H1 (cell line): ENCODE data around the gene CHD5. TPM values are rescaled to one million over a fixed set of nuclear protein-coding genes. Genes with fewer than 3 reads are reported as not detected.

Experiments used
- CTCF ChIA-PET: fragments of 300-600 bp; sonication (Branson Sonifier 250); formaldehyde crosslinking; loops from one replicate; lab custom pipeline; 2021; ENCODE audit not compliant: partially characterized antibody; lab: Charles Lee
- POLR2A ChIA-PET: fragments of 300-600 bp; sonication (Branson Sonifier 250); formaldehyde crosslinking; loops from one replicate; lab custom pipeline; 2021; ENCODE audit warnings: inconsistent platforms; ENCODE audit not compliant: partially characterized antibody; lab: Charles Lee
- DNase-seq, 2 experiments: peaks; one replicate each; pipeline versions ENCODE4 v3.0.0 to v3.0.0-alpha.2; 2010 to 2022; ENCODE audit warnings: low spot score in 2 of 2, low read depth in 1 of 2, mixed read lengths in 1 of 2
- FAIRE-seq: peaks from 2 replicates; lab custom pipeline; 2011; peaks lifted over from hg19 to GRCh38; lab: Jason Lieb, UNC
- H2AFZ ChIP-seq: 2 replicates; pipeline ENCODE4 v1.8.1; 2012; ENCODE audit warnings: low read length, inconsistent platforms
- H2AK5ac ChIP-seq: 2 replicates; pipeline ENCODE4 v1.6.1; 2013; ENCODE audit warnings: low read depth, low read length
- H2BK120ac ChIP-seq: replicated peaks from 2 replicates; pipeline ENCODE3; 2013; ENCODE audit warnings: low read depth, low read length, inconsistent platforms
- H2BK12ac ChIP-seq: 2 replicates; pipeline ENCODE4 v1.6.1; 2013; ENCODE audit warnings: low read depth, low read length
- H2BK15ac ChIP-seq: 2 replicates; pipeline ENCODE4 v1.6.1; 2013; ENCODE audit warnings: low read length
- H2BK20ac ChIP-seq: 2 replicates; pipeline ENCODE4 v1.6.1; 2013; ENCODE audit warnings: low read length
- H2BK5ac ChIP-seq: 2 replicates; pipeline ENCODE4 v1.6.1; 2013; ENCODE audit warnings: low read depth, low read length
- H3K14ac ChIP-seq: 2 replicates; pipeline ENCODE4 v1.6.1; 2013; ENCODE audit warnings: inconsistent platforms; ENCODE audit not compliant: insufficient read length
- H3K18ac ChIP-seq: 2 replicates; pipeline ENCODE4 v1.6.1; 2013; ENCODE audit warnings: low read length; ENCODE audit errors: extremely low read depth
- H3K23ac ChIP-seq: 2 replicates; pipeline ENCODE4 v1.6.1; 2013; ENCODE audit warnings: inconsistent platforms; ENCODE audit not compliant: insufficient read length
- H3K23me2 ChIP-seq: 2 replicates; pipeline ENCODE4 v1.6.1; 2013; ENCODE audit warnings: low read depth, low read length
- H3K27ac ChIP-seq: 2 replicates; pipeline ENCODE4 v1.6.1; 2011; ENCODE audit warnings: low read depth, low read length, inconsistent platforms
- H3K27me3 ChIP-seq, 4 experiments: replicated peaks in 1 of 4; 1 replicate in 1 of 4; 2 replicates in 3 of 4; pipeline versions ENCODE4 v1.6.1 to v1.8.1; 2011 to 2013; ENCODE audit warnings: low read length in 3 of 4, mild to moderate bottlenecking in 3 of 4, inconsistent platforms in 2 of 4, mixed read lengths in 2 of 4, moderate library complexity in 1 of 4; ENCODE audit not compliant: control insufficient read depth in 3 of 4, insufficient read depth in 3 of 4; ENCODE audit errors: extremely low read depth in 1 of 4
- H3K36me3 ChIP-seq, 4 experiments: 2 replicates each; pipeline versions ENCODE4 v1.6.1 to v1.8.1; 2011 to 2013; ENCODE audit warnings: mild to moderate bottlenecking in 4 of 4, low read length in 3 of 4, moderate library complexity in 2 of 4, control low read depth in 1 of 4, inconsistent platforms in 1 of 4; ENCODE audit not compliant: insufficient read depth in 4 of 4, control insufficient read depth in 2 of 4
- H3K4ac ChIP-seq: replicated peaks from 2 replicates; pipeline ENCODE3; 2013; ENCODE audit warnings: low read length, low read depth, mixed read lengths, inconsistent platforms; ENCODE audit not compliant: insufficient read length
- H3K4me1 ChIP-seq, 4 experiments: replicated peaks in 1 of 4; 1 replicate in 1 of 4; 2 replicates in 3 of 4; pipeline versions ENCODE4 v1.6.1 to v1.8.1; 2011 to 2013; ENCODE audit warnings: low read length in 3 of 4, inconsistent platforms in 2 of 4, mixed read lengths in 1 of 4; ENCODE audit not compliant: insufficient read depth in 4 of 4, control insufficient read depth in 3 of 4
- H3K4me2 ChIP-seq, 2 experiments: 2 replicates each; pipeline versions ENCODE4 v1.6.1 to v1.8.1; 2011 to 2013; ENCODE audit warnings: low read depth in 2 of 2, low read length in 2 of 2, control low read depth in 1 of 2, inconsistent platforms in 1 of 2, mild to moderate bottlenecking in 1 of 2; ENCODE audit not compliant: insufficient read depth in 1 of 2
- H3K4me3 ChIP-seq, 4 experiments: fragments of 200-600, 300-600 bp in 1 of 4; sonication (generic), shearing (Covaris generic), sonication (Bioruptor Twin) in 1 of 4; 2 replicates each; pipeline versions ENCODE4 v1.5.1 to v1.8.1; 2011 to 2016; ENCODE audit warnings: low read length in 4 of 4, low read depth in 3 of 4, control low read depth in 2 of 4, inconsistent platforms in 2 of 4, mild to moderate bottlenecking in 2 of 4, mixed read lengths in 1 of 4, moderate library complexity in 1 of 4; ENCODE audit not compliant: insufficient read depth in 2 of 4; ENCODE audit errors: extremely low read depth in 1 of 4
- H3K56ac ChIP-seq: replicated peaks from 2 replicates; pipeline ENCODE3; 2013; ENCODE audit warnings: low read depth, mild to moderate bottlenecking, mixed read lengths, low read length, inconsistent platforms; ENCODE audit not compliant: insufficient read length
- H3K79me1 ChIP-seq: 2 replicates; pipeline ENCODE4 v1.6.1; 2013; ENCODE audit warnings: low read depth, low read length, control low read depth
- H3K79me2 ChIP-seq, 2 experiments: 2 replicates each; pipeline versions ENCODE4 v1.6.1 to v1.8.1; 2012 to 2013; ENCODE audit warnings: low read length in 2 of 2, mild to moderate bottlenecking in 2 of 2, inconsistent platforms in 1 of 2; ENCODE audit not compliant: insufficient read depth in 2 of 2, control insufficient read depth in 1 of 2
- H3K9ac ChIP-seq, 4 experiments: replicated peaks in 1 of 4; 1 replicate in 1 of 4; 2 replicates in 3 of 4; pipeline versions ENCODE4 v1.6.1 to v1.8.1; 2011 to 2013; ENCODE audit warnings: low read depth in 3 of 4, low read length in 3 of 4, control low read depth in 2 of 4, mild to moderate bottlenecking in 2 of 4, moderate library complexity in 2 of 4, inconsistent platforms in 1 of 4; ENCODE audit errors: extremely low read depth in 1 of 4
- H3K9me3 ChIP-seq, 2 experiments: 2 replicates each; pipeline versions ENCODE4 v1.6.1 to v1.8.1; 2012 to 2013; ENCODE audit warnings: mild to moderate bottlenecking in 2 of 2, moderate library complexity in 2 of 2, control low read depth in 1 of 2, inconsistent platforms in 1 of 2, low read depth in 1 of 2, low read length in 1 of 2, mixed read lengths in 1 of 2; ENCODE audit not compliant: insufficient read depth in 2 of 2
- H4K20me1 ChIP-seq, 2 experiments: replicated peaks in 1 of 2; 2 replicates each; pipeline versions ENCODE3 to v1.8.1; 2011 to 2013; ENCODE audit warnings: inconsistent platforms in 2 of 2, low read length in 2 of 2, mild to moderate bottlenecking in 1 of 2; ENCODE audit not compliant: insufficient read depth in 2 of 2, control insufficient read depth in 1 of 2
- H4K5ac ChIP-seq: 2 replicates; pipeline ENCODE4 v1.6.1; 2013; ENCODE audit warnings: low read length, low read depth, mixed read lengths, inconsistent platforms; ENCODE audit not compliant: insufficient read length
- H4K8ac ChIP-seq: 2 replicates; pipeline ENCODE4 v1.8.0; 2013; ENCODE audit warnings: mild to moderate bottlenecking, moderate library complexity, low read length, inconsistent platforms; ENCODE audit not compliant: insufficient read depth; ENCODE audit errors: extremely low read depth
- H4K91ac ChIP-seq: replicated peaks from 2 replicates; pipeline ENCODE3; 2013; ENCODE audit warnings: low read length, mixed read lengths, inconsistent platforms; ENCODE audit not compliant: insufficient read length
- GABPA ChIP-seq: IDR thresholded peaks from 2 replicates; pipeline ENCODE4 v1.6.1; 2011; ENCODE audit warnings: mild to moderate bottlenecking, low read length, moderate library complexity, borderline replicate concordance; ENCODE audit not compliant: insufficient read depth
- RBBP5 ChIP-seq: IDR thresholded peaks from 2 replicates; pipeline ENCODE4 v1.7.1; 2012; ENCODE audit warnings: low read depth, mild to moderate bottlenecking, inconsistent platforms, low read length, moderate library complexity, borderline replicate concordance
- SIRT6 ChIP-seq: IDR thresholded peaks from one replicate; pipeline ENCODE4 v1.7.1; 2012; ENCODE audit warnings: low read length, inconsistent platforms
- WGBS, 2 experiments: shearing (Covaris generic) in 1 of 2; methylation state at CpG; one replicate each; pipeline versions ENCODE4 v1.1.6 to v1.1.7; 2013 to 2015; ENCODE audit warnings: low lambda C conversion rate in 2 of 2, mixed read lengths in 2 of 2, inconsistent platforms in 1 of 2, low coverage in 1 of 2, missing lambda C conversion rate in 1 of 2; ENCODE audit not compliant: insufficient replicate concordance in 2 of 2, insufficient coverage in 1 of 2, insufficient read length in 1 of 2; ENCODE audit errors: extremely low coverage in 1 of 2, missing lambda C conversion rate in 1 of 2; 5-methylcytosine and 5-hydroxymethylcytosine counted together
- polyA plus RNA-seq, 7 experiments: library from polyadenylated mRNA; depleted of rRNA in 3 of 7; stranded (reverse) in 5 of 7; unstranded in 2 of 7; fragments of >200 nt in 5 of 7; fragments of 200-250 nt in 2 of 7; gene quantifications; 1 replicate in 5 of 7; 2 replicates in 1 of 7; 4 replicates in 1 of 7; pipeline versions ENCODE4 v1.2.1 to v1.2.3, GENCODE V29; 2011 to 2013; ENCODE audit warnings: missing spikeins in 2 of 7, mixed read lengths in 2 of 7
- total RNA-seq: library from RNA; stranded (reverse); fragmentation: NEBNext Ultra II Directional; extraction: Animal tissue kit (Norgen Biotek cat#: 25700); gene quantifications from 2 replicates; pipeline ENCODE4 v1.2.1, GENCODE V29; 2021

CHD5 gene
- total and polyA plus RNA-seq, 2 of the 8 experiments (the other 6 are each of a cell fraction or from before 2014, with no cell fraction given), result 0.42 to 1.8 TPM

DNA sequence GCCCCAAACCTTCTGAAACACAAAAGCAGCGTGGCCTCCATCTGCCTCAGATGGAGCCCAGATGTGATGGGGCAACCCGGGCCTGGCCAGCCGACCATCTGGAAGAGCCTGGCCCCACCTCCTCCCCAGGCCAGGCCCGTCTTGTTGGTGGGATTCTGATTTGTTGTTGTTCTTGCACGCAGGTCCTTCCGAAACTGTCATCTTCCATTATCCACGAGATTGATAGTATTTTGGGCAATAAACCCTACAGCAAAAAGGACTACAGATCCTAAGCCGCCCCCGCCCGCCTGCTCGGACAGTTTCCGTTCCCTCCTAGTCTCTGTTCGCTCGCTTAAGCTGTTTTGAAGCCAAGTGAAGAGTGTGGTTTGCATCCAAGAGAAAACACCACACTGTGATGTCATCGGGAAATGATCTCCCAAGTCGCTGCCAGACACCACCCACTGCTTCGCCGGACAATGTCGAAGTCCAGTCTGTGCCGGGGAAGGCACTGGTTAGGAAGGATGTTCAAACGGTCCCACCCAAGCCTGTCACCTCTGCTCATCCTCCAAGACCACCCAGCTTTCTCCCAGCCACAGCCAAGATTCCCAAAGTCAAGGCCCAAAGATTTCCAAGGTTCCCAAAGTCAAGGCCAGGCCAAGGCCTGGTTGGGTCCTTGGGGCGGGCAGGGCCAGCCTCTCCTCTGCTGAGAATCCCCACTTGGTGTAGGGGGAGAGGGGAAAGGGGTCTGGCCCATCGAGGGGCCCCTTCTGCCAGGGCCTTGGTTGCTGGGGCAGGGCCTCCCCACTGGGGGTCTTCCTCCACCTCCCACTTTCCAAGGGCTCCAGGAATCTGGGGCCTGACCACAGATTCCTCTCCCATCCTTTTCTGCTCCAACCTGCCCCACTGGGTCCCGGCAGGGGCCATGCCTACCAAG lies 81.6 kb downstream of the CHD5 start:
- H3K4ac ChIP-seq, result no peak overlapping the region
- no peaks in the 10 kb centered on the region for H3K36me3 ChIP-seq
- H3K23ac ChIP-seq, result no peak overlapping the region
- no peak for FAIRE-seq
- ChIA-PET CTCF (interaction anchor here (0.7 to 1.6 kb wide), 4 partner anchors 11 to 72 kb away, joined by 3 to 5 read pairs (median 4); no protein-coding TSS in a partner anchor), POLR2A (interaction anchor here (1.2 kb wide), 1 partner anchor 38 kb away, joined by 4 read pairs; no protein-coding TSS in a partner anchor)
- H3K79me2 ChIP-seq, result no peaks in the 10 kb centered on the region
- H3K14ac ChIP-seq, result no peak overlapping the region
- no peak overlapping the region for H2BK15ac ChIP-seq
- H3K79me1 ChIP-seq, result no peaks in the 10 kb centered on the region
- peaks cover 0 to 2% of the 10 kb centered on the region in 2 experiments for H4K20me1 ChIP-seq
- no peak overlapping the region for H2BK5ac ChIP-seq
- H3K56ac ChIP-seq, result no peak overlapping the region
- no peak overlapping the region for H2AFZ ChIP-seq
- H3K18ac ChIP-seq, result no peak overlapping the region; the same call in 1 of the 2 replicates
- 91% methylated on average over 22 of the region's 24 CpGs; no CpG with 5 or more reads in 1 of the 2 experiments for WGBS, 2 experiments
- H2BK20ac ChIP-seq, result no peak overlapping the region
- no peaks in the 10 kb centered on the region; the same call in 1 of the 2 replicates for H3K23me2 ChIP-seq
- no peak overlapping the region for H2AK5ac ChIP-seq
- no peak overlapping the region for H3K4me2 ChIP-seq
- H4K8ac ChIP-seq, result peak overlapping the region; percentile 14; the same call in 1 of the 2 replicates
- no peak overlapping the region for H4K91ac ChIP-seq
- H3K9ac ChIP-seq, result no peak overlapping the region; a peak in 1 of 7 replicates
- no peaks in the 10 kb centered on the region for H3K27me3 ChIP-seq
- H3K4me1 ChIP-seq, result no peaks in the 10 kb centered on the region; a peak in 2 of 7 replicates
- no peak overlapping the region for H3K4me3 ChIP-seq
- H4K5ac ChIP-seq, result no peak overlapping the region
- H3K9me3 ChIP-seq, result no peaks in the 10 kb centered on the region
- H2BK12ac ChIP-seq, result no peak overlapping the region
- no peak for DNase-seq
- H2BK120ac ChIP-seq, result no peak overlapping the region
- H3K27ac ChIP-seq, result no peak overlapping the region
- no peak for TF ChIP-seq GABPA
- no peak for TF ChIP-seq RBBP5
- no peak for TF ChIP-seq SIRT6
